Endothelial cell of umbilical vein (primary cell): ENCODE measurements around the gene ISG15. TPM values are rescaled to one million over a fixed set of nuclear protein-coding genes. Genes with fewer than 3 reads are reported as not detected.
A peak's percentile ranks its signal among the peaks of the same experiment; 100 is the strongest.

Experiments
- BruUV-seq: library from RNA; stranded (reverse); fragments of 400-500 nt; replicated peaks from 2 replicates; lab custom pipeline; 2021; lab: Mats Ljungman, UMichigan
- CTCF ChIA-PET: fragments of 300-600, 350-600 bp; sonication (Branson Sonifier 250); formaldehyde crosslinking; loops from one replicate; lab custom pipeline; 2021; ENCODE audit warnings: antibody characterized with exemption, inconsistent platforms; lab: Charles Lee
- POLR2A ChIA-PET: fragments of 300-600, 350-600 bp; sonication (Branson Sonifier 250); formaldehyde crosslinking; loops from one replicate; lab custom pipeline; 2021; ENCODE audit warnings: antibody characterized with exemption, inconsistent platforms; lab: Charles Lee
- DNase-seq: peaks from one replicate; pipeline ENCODE4 v3.0.0-alpha.2; 2011; ENCODE audit warnings: low read depth, low spot score
- FAIRE-seq: peaks from 2 replicates; lab custom pipeline; 2011; peaks lifted over from hg19 to GRCh38; lab: Jason Lieb, UNC
- H2AFZ ChIP-seq: 2 replicates; pipeline ENCODE4 v1.6.0; 2012; ENCODE audit warnings: low read depth, low read length, control low read depth, inconsistent platforms
- H3K27ac ChIP-seq: 2 replicates; pipeline ENCODE4 v1.5.1; 2011; ENCODE audit warnings: low read depth, mild to moderate bottlenecking, control low read depth, low read length, moderate library complexity; ENCODE audit not compliant: insufficient read depth
- H3K27me3 ChIP-seq, 2 experiments: 2 replicates each; pipeline versions ENCODE4 v1.6.0 to v1.6.1; 2011; ENCODE audit warnings: low read length in 2 of 2, mixed read lengths in 1 of 2; ENCODE audit not compliant: control insufficient read depth in 2 of 2, insufficient read depth in 2 of 2
- H3K36me3 ChIP-seq, 2 experiments: 2 replicates in 1 of 2; 3 replicates in 1 of 2; pipeline ENCODE4 v1.5.1; 2011; ENCODE audit warnings: low read length in 2 of 2, mild to moderate bottlenecking in 1 of 2, moderate library complexity in 1 of 2; ENCODE audit not compliant: control insufficient read depth in 2 of 2, insufficient read depth in 2 of 2; ENCODE audit errors: extremely low read depth in 1 of 2
- H3K4me1 ChIP-seq: 3 replicates; pipeline ENCODE4 v1.5.1; 2011; ENCODE audit warnings: mild to moderate bottlenecking, low read length; ENCODE audit not compliant: control insufficient read depth, insufficient read depth; ENCODE audit errors: extremely low read depth
- H3K4me2 ChIP-seq: 2 replicates; pipeline ENCODE4 v1.6.1; 2011; ENCODE audit warnings: low read length, control low read depth, mixed read lengths; ENCODE audit not compliant: insufficient read depth
- H3K4me3 ChIP-seq, 3 experiments: fragments of 200-600 bp in 1 of 3; sonication (generic), shearing (Covaris generic) in 1 of 3; replicated peaks in 1 of 3; 2 replicates each; pipeline ENCODE4 v1.5.1; 2011 to 2016; ENCODE audit warnings: control low read depth in 3 of 3, low read length in 3 of 3, mild to moderate bottlenecking in 2 of 3, inconsistent platforms in 1 of 3, low read depth in 1 of 3, moderate library complexity in 1 of 3; ENCODE audit not compliant: insufficient read depth in 1 of 3
- H3K79me2 ChIP-seq: 2 replicates; pipeline ENCODE4 v1.6.0; 2012; ENCODE audit warnings: low read length, inconsistent platforms; ENCODE audit not compliant: control insufficient read depth, insufficient read depth
- H3K9ac ChIP-seq: replicated peaks from 2 replicates; pipeline ENCODE3; 2011; ENCODE audit warnings: low read length, control low read depth; ENCODE audit not compliant: insufficient read depth; ENCODE audit errors: extremely low read depth
- H3K9me1 ChIP-seq: replicated peaks from 3 replicates; pipeline ENCODE4 v1.6.0; 2011; ENCODE audit warnings: mild to moderate bottlenecking, low read length; ENCODE audit not compliant: control insufficient read depth, insufficient read depth; ENCODE audit errors: extremely low read depth
- H3K9me3 ChIP-seq: replicated peaks from 2 replicates; pipeline ENCODE4 v1.5.1; 2012; ENCODE audit warnings: low read length, inconsistent platforms; ENCODE audit not compliant: control insufficient read depth, insufficient read depth
- H4K20me1 ChIP-seq: replicated peaks from 2 replicates; pipeline ENCODE3; 2011; ENCODE audit warnings: mild to moderate bottlenecking, low read length; ENCODE audit not compliant: control insufficient read depth, insufficient read depth; ENCODE audit errors: extremely low read depth
- JUN ChIP-seq: IDR thresholded peaks from 2 replicates; pipeline ENCODE4 v1.6.1; 2011; ENCODE audit warnings: borderline replicate concordance, low read depth; ENCODE audit not compliant: insufficient read length, insufficient read depth
- MAX ChIP-seq: IDR thresholded peaks from 2 replicates; pipeline ENCODE4 v1.6.1; 2011; ENCODE audit not compliant: insufficient read depth, insufficient read length
- POLR2AphosphoS5 ChIP-seq: IDR thresholded peaks from 2 replicates; pipeline ENCODE4 v1.6.1; 2012; ENCODE audit warnings: low read depth, mild to moderate bottlenecking, control low read depth, low read length, moderate library complexity; ENCODE audit not compliant: insufficient read depth
- dilution Hi-C: fragments of 300-500 bp; cut with MboI; formaldehyde crosslinking; loops from one replicate; pipeline ENCODE4 v1.15.0; 2019; ENCODE audit warnings: low sequenced_read_pairs; ENCODE audit not compliant: extremely low pct_ligation_motif_present
- intact Hi-C: fragments of 100-400 bp; cut with micrococcal nuclease; formaldehyde crosslinking; loops from one replicate; pipeline ENCODE4 v1.10.0; 2022
- polyA plus RNA-seq, 4 experiments: library from polyadenylated mRNA; depleted of rRNA in 3 of 4; stranded (reverse) in 3 of 4; unstranded in 1 of 4; fragments of >200 nt; gene quantifications; 2 replicates each; pipeline versions ENCODE4 v1.2.1 to v1.2.3, GENCODE V29; 2011 to 2012; ENCODE audit warnings: missing spikeins in 1 of 4
- total RNA-seq: library from RNA; stranded (reverse); gene quantifications from 2 replicates; pipeline ENCODE4 v1.2.3, GENCODE V29; 2021

The ISG15 gene
- total and polyA plus RNA-seq, 2 donors (not counting 3 experiments of a cell fraction or from before 2014, with no cell fraction given) = 44.6 to 154 TPM

DNA sequence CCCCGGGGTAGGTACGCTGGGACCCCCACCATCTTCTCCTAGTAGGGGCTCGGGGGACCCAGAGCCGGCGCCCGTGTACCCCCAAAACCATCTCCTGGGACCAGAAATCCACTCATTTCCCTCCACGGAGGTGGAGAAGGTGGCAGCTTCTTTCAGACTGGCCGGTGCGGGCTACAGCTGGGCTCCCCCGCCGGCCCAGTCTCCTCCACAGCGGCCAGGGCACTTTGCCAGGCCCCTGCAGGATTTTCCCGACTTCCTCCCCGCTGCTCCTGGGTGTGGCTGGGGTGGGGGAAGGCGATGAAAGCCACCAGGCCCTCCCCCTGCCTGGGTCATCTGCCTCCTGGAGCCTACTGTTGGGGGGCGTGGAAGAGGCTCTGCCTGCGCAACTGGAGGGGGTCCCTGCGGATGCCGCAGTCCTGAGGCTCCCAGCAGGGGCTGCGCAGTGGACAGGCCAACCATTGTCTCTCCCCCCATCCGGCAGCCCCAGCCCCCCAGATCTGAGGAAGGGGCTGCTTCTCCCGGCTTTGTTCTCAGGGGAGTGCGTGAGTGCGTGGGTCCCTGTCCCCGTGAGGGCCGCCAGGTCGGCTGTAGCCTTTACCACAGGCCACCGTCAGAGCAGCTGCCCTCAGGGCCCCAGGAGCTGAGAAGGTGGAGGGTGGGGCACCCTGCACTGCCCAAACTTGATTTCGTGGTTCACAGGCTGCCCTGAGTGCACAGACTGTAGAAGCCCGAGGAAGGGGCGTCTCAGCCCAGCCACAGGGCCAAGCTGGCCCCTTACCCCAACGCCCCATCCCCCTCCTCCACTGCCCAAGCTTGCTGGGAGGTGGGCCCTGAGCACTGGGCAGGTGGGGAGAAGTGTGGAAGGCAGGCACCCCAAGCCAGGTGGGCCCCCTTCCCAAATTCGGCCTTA is 8.0 kb downstream of the ISG15 start:
- intact Hi-C loops (loop anchor here (2.0 kb wide), 1 partner anchor 20 kb away; no protein-coding TSS in a partner anchor), dilution Hi-C loops (no loop called here)
- TF ChIP-seq POLR2AphosphoS5 (peak; percentile 59), JUN (no peak)
- Histone ChIP-seq H3K9ac (no peak overlapping the region), H3K9me3 (no peaks in the 10 kb centered on the region), H2AFZ (no peak overlapping the region), H3K27ac (no peak overlapping the region), H3K4me3 (peak overlapping the region; percentile 26 to 71 (median 50)), H3K79me2 (no peaks in the 10 kb centered on the region), H3K4me2 (peak overlapping the region; percentile 71), H3K27me3 (no peaks in the 10 kb centered on the region), H3K4me1 (peaks cover 16% of the 10 kb centered on the region), H3K36me3 (no peaks in the 10 kb centered on the region), H4K20me1 (no peaks in the 10 kb centered on the region), H3K9me1 (no peaks in the 10 kb centered on the region)
- FAIRE-seq (peak; percentile 49), DNase-seq (peak; percentile 46)
- no TSS peak for BruUV-seq
- CTCF ChIA-PET = interaction anchor here (1.5 kb wide), 1 partner anchor 18 kb away, joined by 5 read pairs; no protein-coding TSS in a partner anchor
- POLR2A ChIA-PET = no interaction called here

GRCh38 chr1:1021920-1022259 is 8.6 kb downstream of the ISG15 start:
- intact Hi-C loops = loop anchor here (2.0 kb wide), 1 partner anchor 19 kb away; no protein-coding TSS in a partner anchor
- Histone ChIP-seq H2AFZ (no peak overlapping the region), H3K4me3 (no peak overlapping the region), H3K9me3 (no peaks in the 10 kb centered on the region), H3K27me3 (no peaks in the 10 kb centered on the region), H3K9me1 (no peaks in the 10 kb centered on the region), H3K36me3 (no peaks in the 10 kb centered on the region), H3K9ac (no peak overlapping the region), H3K4me2 (no peak overlapping the region), H3K79me2 (no peaks in the 10 kb centered on the region), H3K4me1 (peaks cover 16% of the 10 kb centered on the region), H4K20me1 (no peaks in the 10 kb centered on the region), H3K27ac (no peak overlapping the region)
- no TSS peak for BruUV-seq
- FAIRE-seq = no peak
- DNase-seq = no peak
- dilution Hi-C loops = no loop called here
- TF ChIP-seq MAX = no peak
- POLR2A ChIA-PET = no interaction called here
- CTCF ChIA-PET = interaction anchor here (1.5 kb wide), 1 partner anchor 18 kb away, joined by 5 read pairs; no protein-coding TSS in a partner anchor
